ENCODE measurements around the gene LSM14B. TPM values are rescaled to one million over a fixed set of nuclear protein-coding genes. Genes with fewer than 3 reads are reported as not detected.

The LSM14B gene
- total RNA-seq, 1 donor from 2014 or later = 36.8 TPM

DNA sequence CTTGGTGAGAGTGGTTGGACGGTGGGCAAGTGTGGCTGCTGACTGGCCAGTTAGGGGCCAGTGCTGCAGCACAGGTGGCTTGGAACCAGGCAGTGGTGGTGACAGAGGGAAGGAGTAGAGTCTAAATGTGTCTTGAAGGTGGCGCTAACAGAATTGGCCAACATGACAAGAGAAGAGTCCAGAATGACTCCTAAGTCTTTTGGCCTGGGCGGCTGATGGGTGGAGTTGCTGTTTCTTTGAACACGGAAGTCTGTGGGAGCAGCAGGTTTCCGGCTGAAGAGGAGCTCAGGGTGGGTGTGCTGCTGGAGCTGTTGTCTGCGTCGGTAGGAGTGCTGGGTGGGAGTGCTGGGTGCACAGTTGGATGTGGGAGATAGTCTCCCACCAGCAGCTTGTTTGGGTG lies 10.1 kb downstream of the LSM14B start:
- TF ChIP-seq, protein P1, sequence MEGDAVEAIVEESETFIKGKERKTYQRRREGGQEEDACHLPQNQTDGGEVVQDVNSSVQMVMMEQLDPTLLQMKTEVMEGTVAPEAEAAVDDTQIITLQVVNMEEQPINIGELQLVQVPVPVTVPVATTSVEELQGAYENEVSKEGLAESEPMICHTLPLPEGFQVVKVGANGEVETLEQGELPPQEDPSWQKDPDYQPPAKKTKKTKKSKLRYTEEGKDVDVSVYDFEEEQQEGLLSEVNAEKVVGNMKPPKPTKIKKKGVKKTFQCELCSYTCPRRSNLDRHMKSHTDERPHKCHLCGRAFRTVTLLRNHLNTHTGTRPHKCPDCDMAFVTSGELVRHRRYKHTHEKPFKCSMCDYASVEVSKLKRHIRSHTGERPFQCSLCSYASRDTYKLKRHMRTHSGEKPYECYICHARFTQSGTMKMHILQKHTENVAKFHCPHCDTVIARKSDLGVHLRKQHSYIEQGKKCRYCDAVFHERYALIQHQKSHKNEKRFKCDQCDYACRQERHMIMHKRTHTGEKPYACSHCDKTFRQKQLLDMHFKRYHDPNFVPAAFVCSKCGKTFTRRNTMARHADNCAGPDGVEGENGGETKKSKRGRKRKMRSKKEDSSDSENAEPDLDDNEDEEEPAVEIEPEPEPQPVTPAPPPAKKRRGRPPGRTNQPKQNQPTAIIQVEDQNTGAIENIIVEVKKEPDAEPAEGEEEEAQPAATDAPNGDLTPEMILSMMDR (IDR thresholded peaks at IDR 0.05) = no peak
- Histone ChIP-seq H3K27me3 (ENCODE audit: low read depth) (no peaks in the 10 kb centered on the region), H3K9me3 (no peaks in the 10 kb centered on the region), H3K4me3 (peak overlapping the region; percentile 6), H3K27ac (peak overlapping the region; percentile 79), H3K4me1 (peaks cover 40% of the 10 kb centered on the region), H3K36me3 (peaks cover 100% of the 10 kb centered on the region)
- DNase-seq (peak; percentile 73), ATAC-seq (peak; percentile 26 to 28)
- intact Hi-C loops (cut with DNase I) = no loop called here

DNA sequence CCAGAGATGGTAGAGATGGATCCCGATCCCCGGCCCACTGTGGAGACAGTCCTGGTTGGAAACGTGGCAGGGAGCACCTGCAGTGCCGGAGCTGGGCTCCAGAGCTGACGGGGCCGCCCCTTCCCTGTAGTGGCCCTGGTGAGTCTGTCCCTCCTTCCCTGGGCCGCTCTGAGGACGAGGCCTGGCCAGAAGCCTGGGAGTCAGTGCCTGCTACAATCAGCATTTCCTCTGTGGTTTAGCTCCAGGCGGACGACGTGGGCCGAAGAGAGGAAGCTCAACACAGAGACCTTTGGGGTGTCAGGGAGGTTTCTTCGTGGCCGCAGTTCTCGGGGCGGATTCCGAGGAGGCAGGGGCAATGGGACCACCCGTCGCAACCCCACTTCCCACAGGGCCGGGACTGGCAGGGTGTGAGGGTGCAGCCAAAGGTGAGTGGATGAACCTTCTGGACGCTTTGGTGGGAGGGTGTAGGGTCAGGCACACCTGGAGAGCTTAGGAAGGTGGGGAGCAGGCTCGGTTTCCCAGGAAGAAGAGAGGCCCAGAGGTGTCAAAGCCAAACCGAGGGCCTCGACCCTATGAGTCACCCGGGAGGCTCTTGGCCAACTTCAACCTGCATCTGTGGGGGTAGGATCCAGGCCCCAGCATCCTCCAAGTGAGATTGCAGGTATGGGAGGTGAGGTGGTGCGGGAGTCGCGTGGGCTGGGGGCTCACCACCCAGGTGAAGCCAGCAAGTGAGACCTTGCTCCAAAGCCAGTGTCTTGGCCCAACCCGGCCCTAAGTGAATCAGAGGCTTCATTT lies 11.0 kb downstream of the LSM14B start:
- Histone ChIP-seq H3K4me1 (peaks cover 40% of the 10 kb centered on the region), H3K9me3 (no peaks in the 10 kb centered on the region), H3K27ac (peak overlapping the region; percentile 79), H3K4me3 (peak overlapping the region; percentile 6), H3K36me3 (peaks cover 100% of the 10 kb centered on the region), H3K27me3 (ENCODE audit: low read depth) (no peaks in the 10 kb centered on the region)
- intact Hi-C loops (cut with DNase I) = no loop called here
- TF ChIP-seq, protein P1 (IDR thresholded peaks at IDR 0.05) = no peak
- DNase-seq (peak; percentile 72), ATAC-seq (peak; percentile 65 to 67)

DNA sequence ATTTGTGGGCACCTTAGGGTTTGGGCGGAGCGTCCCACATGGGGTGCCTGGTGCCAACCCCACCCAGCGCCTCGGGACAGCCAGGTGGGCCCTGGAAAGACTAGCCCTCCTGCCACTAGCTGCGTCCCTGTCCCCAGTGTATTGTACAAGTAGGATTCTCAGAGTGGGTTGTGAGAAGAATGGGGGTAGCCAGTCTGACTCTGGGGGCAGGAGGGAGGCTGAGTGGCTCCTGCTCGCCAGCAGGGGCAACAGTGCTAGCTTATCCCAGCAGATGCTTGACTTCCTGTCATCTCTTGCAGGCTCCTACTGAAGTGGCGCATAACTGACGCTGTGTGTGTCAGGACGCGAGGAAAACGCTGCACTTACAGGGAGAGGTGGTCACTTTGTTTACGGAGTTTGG lies 11.6 kb downstream of the LSM14B start:
- DNase-seq = no peak
- intact Hi-C loops (cut with DNase I) = no loop called here
- peaks cover 40% of the 10 kb centered on the region for H3K4me1 ChIP-seq
- no peaks in the 10 kb centered on the region for H3K9me3 ChIP-seq
- TF ChIP-seq, protein P1 (IDR thresholded peaks at IDR 0.05) = no peak
- no peak overlapping the region for H3K4me3 ChIP-seq
- H3K36me3 ChIP-seq = peaks cover 100% of the 10 kb centered on the region
- H3K27ac ChIP-seq = peak overlapping the region; percentile 24
- ATAC-seq = no peak
- H3K27me3 ChIP-seq (ENCODE audit: low read depth) = no peaks in the 10 kb centered on the region

DNA sequence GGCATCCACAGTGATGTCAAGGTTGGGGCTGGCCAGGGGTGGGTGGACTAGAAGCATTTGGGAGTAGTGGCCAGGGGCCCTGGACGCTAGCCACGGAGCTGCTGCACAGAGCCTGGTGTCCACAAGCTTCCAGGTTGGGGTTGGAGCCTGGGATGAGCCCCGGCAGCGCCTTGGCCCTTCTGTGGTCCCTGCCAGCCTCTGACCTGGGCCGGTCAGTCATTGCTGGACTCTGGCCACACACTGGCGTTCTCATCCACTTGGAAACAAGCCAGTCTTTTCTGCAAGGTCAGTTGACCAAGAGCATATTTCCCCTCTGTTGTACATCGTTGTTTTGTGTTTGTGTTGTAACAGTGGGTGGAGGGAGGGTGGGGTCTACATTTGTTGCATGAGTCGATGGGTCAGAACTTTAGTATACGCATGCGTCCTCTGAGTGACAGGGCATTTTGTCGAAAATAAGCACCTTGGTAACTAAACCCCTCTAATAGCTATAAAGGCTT lies 12.5 kb downstream of the LSM14B start:
- intact Hi-C loops (cut with DNase I) = no loop called here
- Histone ChIP-seq H3K4me1 (peaks cover 40% of the 10 kb centered on the region), H3K4me3 (no peak overlapping the region), H3K9me3 (no peaks in the 10 kb centered on the region), H3K27me3 (ENCODE audit: low read depth) (no peaks in the 10 kb centered on the region), H3K27ac (peak overlapping the region; percentile 58), H3K36me3 (peaks cover 100% of the 10 kb centered on the region)
- TF ChIP-seq, protein P1 (IDR thresholded peaks at IDR 0.05) = no peak
- ATAC-seq = peak; percentile 4 to 42
- DNase-seq = no peak

DNA sequence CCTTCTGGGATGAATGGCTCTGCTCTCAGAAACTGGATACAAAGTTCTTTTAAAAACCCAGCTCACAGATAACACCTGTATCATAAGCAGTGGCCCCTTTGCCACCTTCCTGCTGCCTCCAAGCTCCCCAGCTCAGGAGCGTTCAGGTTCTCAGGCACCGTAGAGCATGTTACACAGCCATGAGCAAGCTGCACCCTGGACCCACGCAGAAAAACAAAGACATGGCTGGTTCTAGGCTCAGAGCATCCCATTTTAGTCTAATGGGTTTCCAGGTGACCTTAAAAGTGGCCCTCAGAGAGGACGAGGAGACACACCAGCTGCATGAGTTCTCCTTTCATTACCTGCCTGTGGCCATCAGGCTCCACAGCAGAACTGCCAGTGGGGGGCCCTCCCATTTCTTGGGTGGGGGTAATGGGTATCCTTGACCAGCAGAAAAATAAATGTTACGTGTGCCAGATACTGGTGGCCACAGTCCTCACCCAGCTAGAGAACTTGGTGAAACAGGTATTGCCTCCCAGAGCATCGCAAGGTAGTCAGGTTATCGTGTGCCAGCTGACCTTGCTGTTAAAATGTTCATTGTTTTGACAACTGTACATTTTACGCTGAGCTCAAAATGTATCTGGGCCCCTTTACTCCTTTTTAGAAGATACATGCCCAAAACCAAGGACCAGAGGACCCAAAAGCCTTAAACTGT lies 13.4 kb downstream of the LSM14B start:
- intact Hi-C loops (cut with DNase I) = no loop called here
- H3K9me3 ChIP-seq = no peaks in the 10 kb centered on the region
- TF ChIP-seq, protein P1 (IDR thresholded peaks at IDR 0.05) = no peak
- peak overlapping the region; percentile 58 for H3K27ac ChIP-seq
- no peak for DNase-seq
- ATAC-seq = no peak
- H3K27me3 ChIP-seq (ENCODE audit: low read depth) = no peaks in the 10 kb centered on the region
- H3K36me3 ChIP-seq = peaks cover 100% of the 10 kb centered on the region
- peaks cover 45% of the 10 kb centered on the region for H3K4me1 ChIP-seq
- H3K4me3 ChIP-seq = no peak overlapping the region

Measured in lower lobe of right lung (tissue), 2 donors.